ENCODE data around the gene CYP1A2.
"Not testable (repeated sequence)": the region's sequence is repeated elsewhere in the genome, so short reads cannot be mapped to it uniquely, and the experiment has no call there.

Gene CYP1A2

GRCh38 chr15:74735305-74735704 is 13.3 kb upstream of the CYP1A2 start:
- no peak overlapping the region for H3K4me2 ChIP-seq (ENCODE audit: low read depth, low read length)
- no peaks in the 10 kb centered on the region for H4K20me1 ChIP-seq (ENCODE audit: insufficient read depth, low read length)
- no peak for DNase-seq
- H3K27ac ChIP-seq (ENCODE audit: low read length): no peak overlapping the region
- H3F3A ChIP-seq (ENCODE audit: insufficient read depth, low read length): no peaks in the 10 kb centered on the region
- no peaks in the 10 kb centered on the region for H3K4me1 ChIP-seq (ENCODE audit: low read length)
- no peaks in the 10 kb centered on the region for H3K9me2 ChIP-seq (replicated peaks; ENCODE audit: insufficient read depth, low read length)
- no peak for TF ChIP-seq CTCF (IDR thresholded peaks at IDR 0.05; ENCODE audit: low read length)
- H3K9me3 ChIP-seq (replicated peaks; ENCODE audit: insufficient read depth, low read length): no peaks in the 10 kb centered on the region
- no peaks in the 10 kb centered on the region for H3K79me2 ChIP-seq (ENCODE audit: low read length)
- peaks cover 50% of the 10 kb centered on the region for H3K27me3 ChIP-seq (replicated peaks; ENCODE audit: insufficient read depth, low read length)
- no peak overlapping the region for H3K9ac ChIP-seq (ENCODE audit: low read length)
- H3K36me3 ChIP-seq (replicated peaks; ENCODE audit: insufficient read depth, low read length): no peaks in the 10 kb centered on the region
- no peak overlapping the region for H2AFZ ChIP-seq (ENCODE audit: low read length)
- H3K4me3 ChIP-seq (ENCODE audit: low read length): no peak overlapping the region

DNA sequence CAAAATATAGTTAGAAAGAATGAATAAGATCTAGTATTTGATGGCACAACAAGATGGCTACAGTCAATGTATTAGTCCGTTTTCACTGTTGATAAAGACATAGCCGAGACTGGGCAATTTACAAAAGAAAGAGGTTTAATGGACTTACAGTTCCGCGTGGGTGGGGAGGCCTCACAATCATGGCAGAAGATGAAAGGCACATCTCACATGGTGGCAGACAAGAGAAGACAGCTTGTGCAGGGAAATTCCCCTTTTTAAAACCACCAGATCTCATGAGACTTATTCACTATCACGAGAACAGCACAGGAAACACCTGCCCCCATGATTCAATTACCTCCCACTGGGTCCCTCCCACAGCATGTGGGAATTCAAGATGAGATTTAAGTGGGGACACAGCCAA is 10.4 kb upstream of the CYP1A2 start:
- not testable (repeated sequence) for H3K4me3 ChIP-seq (ENCODE audit: low read length); H3F3A ChIP-seq (ENCODE audit: insufficient read depth, low read length); H4K20me1 ChIP-seq (ENCODE audit: insufficient read depth, low read length); H3K4me1 ChIP-seq (ENCODE audit: low read length); H3K27ac ChIP-seq (ENCODE audit: low read length); H3K79me2 ChIP-seq (ENCODE audit: low read length); H3K9ac ChIP-seq (ENCODE audit: low read length); H3K9me3 ChIP-seq (replicated peaks; ENCODE audit: insufficient read depth, low read length); H3K36me3 ChIP-seq (replicated peaks; ENCODE audit: insufficient read depth, low read length); H2AFZ ChIP-seq (ENCODE audit: low read length); H3K4me2 ChIP-seq (ENCODE audit: low read depth, low read length); H3K9me2 ChIP-seq (replicated peaks; ENCODE audit: insufficient read depth, low read length); DNase-seq
- H3K27me3 ChIP-seq (replicated peaks; ENCODE audit: insufficient read depth, low read length): peaks cover 29% of the 10 kb centered on the region

GRCh38 chr15:74742422-74742821 is 6.2 kb upstream of the CYP1A2 start:
- DNase-seq: no peak
- Histone ChIP-seq H3K9me3 (replicated peaks; ENCODE audit: insufficient read depth, low read length) (no peaks in the 10 kb centered on the region), H3K79me2 (ENCODE audit: low read length) (no peaks in the 10 kb centered on the region), H3K9ac (ENCODE audit: low read length) (no peak overlapping the region), H2AFZ (ENCODE audit: low read length) (no peak overlapping the region), H3K4me1 (ENCODE audit: low read length) (no peaks in the 10 kb centered on the region), H4K20me1 (ENCODE audit: insufficient read depth, low read length) (no peaks in the 10 kb centered on the region), H3K9me2 (replicated peaks; ENCODE audit: insufficient read depth, low read length) (no peaks in the 10 kb centered on the region), H3K4me3 (ENCODE audit: low read length) (no peak overlapping the region), H3K36me3 (replicated peaks; ENCODE audit: insufficient read depth, low read length) (no peaks in the 10 kb centered on the region), H3F3A (ENCODE audit: insufficient read depth, low read length) (no peaks in the 10 kb centered on the region), H3K27ac (ENCODE audit: low read length) (no peak overlapping the region), H3K27me3 (replicated peaks; ENCODE audit: insufficient read depth, low read length) (peaks cover 11% of the 10 kb centered on the region), H3K4me2 (ENCODE audit: low read depth, low read length) (no peak overlapping the region)
- TF ChIP-seq EZH2phosphoT487 (IDR thresholded peaks at IDR 0.05; ENCODE audit: low read length) (no peak), CTCF (IDR thresholded peaks at IDR 0.05; ENCODE audit: low read length) (no peak), EZH2 (optimal IDR thresholded peaks at IDR 0.05; ENCODE audit: low read depth, low read length) (no peak)

- H3K4me1 ChIP-seq (ENCODE audit: low read length): no peaks in the 10 kb centered on the region
Measured at GRCh38 chr15:74746389-74746788, 2.3 kb upstream of the CYP1A2 start.

More at GRCh38 chr15:74746389-74746788, 2.3 kb upstream of the CYP1A2 start:
- no peak overlapping the region for H3K4me2 ChIP-seq (ENCODE audit: low read depth, low read length)
- TF ChIP-seq EZH2phosphoT487 (IDR thresholded peaks at IDR 0.05; ENCODE audit: low read length) (no peak), CTCF (IDR thresholded peaks at IDR 0.05; ENCODE audit: low read length) (no peak), EZH2 (optimal IDR thresholded peaks at IDR 0.05; ENCODE audit: low read depth, low read length) (no peak)
- no peaks in the 10 kb centered on the region for H3F3A ChIP-seq (ENCODE audit: insufficient read depth, low read length)
- DNase-seq: no peak
- H3K27me3 ChIP-seq (replicated peaks; ENCODE audit: insufficient read depth, low read length): peaks cover 3% of the 10 kb centered on the region; the same call in 1 of the 2 replicates
- H3K4me3 ChIP-seq (ENCODE audit: low read length): no peak overlapping the region
- H3K9me3 ChIP-seq (replicated peaks; ENCODE audit: insufficient read depth, low read length): no peaks in the 10 kb centered on the region
- no peak overlapping the region for H3K27ac ChIP-seq (ENCODE audit: low read length)
- H3K9me2 ChIP-seq (replicated peaks; ENCODE audit: insufficient read depth, low read length): no peaks in the 10 kb centered on the region
- no peak overlapping the region for H2AFZ ChIP-seq (ENCODE audit: low read length)
- H3K36me3 ChIP-seq (replicated peaks; ENCODE audit: insufficient read depth, low read length): no peaks in the 10 kb centered on the region
- no peaks in the 10 kb centered on the region for H3K79me2 ChIP-seq (ENCODE audit: low read length)
- no peak overlapping the region for H3K9ac ChIP-seq (ENCODE audit: low read length)
- H4K20me1 ChIP-seq (ENCODE audit: insufficient read depth, low read length): no peaks in the 10 kb centered on the region
